Neural progenitor cell (in vitro differentiated cells): ENCODE data around the gene TENM3. TPM values are rescaled to one million over a fixed set of nuclear protein-coding genes. Genes with fewer than 3 reads are reported as not detected.

ENCODE experiments used
- DNase-seq: peaks from one replicate; pipeline ENCODE4 v3.0.0-alpha.2; 2016; ENCODE audit warnings: low spot score
- H2AFZ ChIP-seq: fragments of 200-600 bp; sonication (generic); replicated peaks from 2 replicates; pipeline ENCODE4 v1.6.1; 2016; ENCODE audit warnings: antibody characterized with exemption
- H3F3A ChIP-seq: fragments of 200-600 bp; sonication (generic); 2 replicates; pipeline ENCODE4 v1.6.1; 2016; ENCODE audit warnings: antibody characterized with exemption, low read depth
- H3K27ac ChIP-seq: fragments of 200-600 bp; sonication (generic); 2 replicates; pipeline ENCODE4 v1.5.1; 2016; ENCODE audit warnings: mild to moderate bottlenecking
- H3K27me3 ChIP-seq: fragments of 200-600 bp; sonication (generic); 2 replicates; pipeline ENCODE4 v1.6.1; 2016; ENCODE audit warnings: mild to moderate bottlenecking, moderate library complexity
- H3K36me3 ChIP-seq: fragments of 200-600 bp; sonication (generic); 2 replicates; pipeline ENCODE4 v1.5.1; 2016
- H3K4me1 ChIP-seq: fragments of 200-600 bp; sonication (generic); 2 replicates; pipeline ENCODE4 v1.6.1; 2016; ENCODE audit warnings: mixed run types
- H3K4me2 ChIP-seq: fragments of 200-600 bp; sonication (generic); 2 replicates; pipeline ENCODE4 v1.6.1; 2016
- H3K4me3 ChIP-seq: fragments of 200-600 bp; sonication (generic); 2 replicates; pipeline ENCODE4 v1.5.1; 2016
- H3K79me2 ChIP-seq: fragments of 200-600 bp; sonication (generic); 2 replicates; pipeline ENCODE4 v1.6.1; 2016; ENCODE audit warnings: low read depth
- H3K9ac ChIP-seq: fragments of 200-600 bp; sonication (generic); 2 replicates; pipeline ENCODE4 v1.6.1; 2016
- H3K9me3 ChIP-seq: fragments of 200-600 bp; sonication (generic); 2 replicates; pipeline ENCODE4 v1.5.1; 2016; ENCODE audit warnings: low read depth
- H4K20me1 ChIP-seq: fragments of 200-600 bp; sonication (generic); 2 replicates; pipeline ENCODE4 v1.6.1; 2016; ENCODE audit warnings: low read depth
- H3K27ac Mint-ChIP-seq: 3 replicates; pipeline ENCODE4 v1.8.0; 2021; ENCODE audit warnings: mixed read lengths
- H3K27me3 Mint-ChIP-seq: 2 replicates; pipeline ENCODE4 v1.8.0; 2022; ENCODE audit warnings: low read depth, mild to moderate bottlenecking, inconsistent platforms, moderate library complexity, mixed read lengths; ENCODE audit not compliant: insufficient read depth
- H3K36me3 Mint-ChIP-seq: 3 replicates; pipeline ENCODE4 v1.8.0; 2021; ENCODE audit warnings: mixed read lengths
- H3K4me1 Mint-ChIP-seq: 3 replicates; pipeline ENCODE4 v1.8.0; 2021; ENCODE audit warnings: mixed read lengths
- H3K4me3 Mint-ChIP-seq: 3 replicates; pipeline ENCODE4 v1.8.0; 2021; ENCODE audit warnings: mild to moderate bottlenecking, moderate library complexity, mixed read lengths
- H3K9me3 Mint-ChIP-seq: 3 replicates; pipeline ENCODE4 v1.8.0; 2020; ENCODE audit warnings: mixed read lengths
- EZH2 ChIP-seq: fragments of 200-600 bp; sonication (generic); IDR thresholded peaks from 2 replicates; pipeline ENCODE4 v1.6.1; 2017; ENCODE audit warnings: antibody characterized with exemption, mild to moderate bottlenecking, moderate library complexity
- EZH2phosphoT487 ChIP-seq: fragments of 200-600 bp; sonication (generic); IDR thresholded peaks from 2 replicates; pipeline ENCODE4 v1.6.1; 2017; ENCODE audit warnings: antibody characterized with exemption
- total RNA-seq: library from RNA; depleted of rRNA; stranded (reverse); fragments of >200 nt; gene quantifications from 2 replicates; pipeline ENCODE4 v1.2.3, GENCODE V29; 2015; ENCODE audit warnings: low replicate concordance
- TF ChIP-seq, protein P1 (sequence below): fragments of 200-600 bp; sonication (generic); IDR thresholded peaks from 2 replicates; pipeline ENCODE4 v1.5.1; 2017; ENCODE audit warnings: antibody characterized with exemption, mild to moderate bottlenecking

The TENM3 gene
- total RNA-seq, 1 donor from 2014 or later, result 78.7 TPM

DNA sequence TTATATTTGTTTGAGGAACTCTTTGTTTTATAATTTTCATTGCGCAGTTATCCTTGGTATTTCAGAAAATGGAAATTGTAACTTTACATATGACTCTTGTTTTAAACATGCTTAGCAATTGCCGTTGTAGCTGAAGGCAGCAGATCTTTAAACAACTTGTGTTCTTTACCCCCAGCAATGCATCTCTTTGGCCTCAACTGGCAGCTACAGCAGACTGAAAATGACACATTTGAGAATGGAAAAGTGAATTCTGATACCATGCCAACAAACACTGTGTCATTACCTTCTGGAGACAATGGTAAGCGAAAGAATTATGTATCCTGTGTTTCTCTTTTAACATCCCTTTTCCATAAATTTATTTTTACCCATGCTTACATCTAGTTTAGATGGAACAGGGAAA, 410.4 kb downstream of the TENM3 start:
- Histone ChIP-seq H3K27ac (no peak overlapping the region), H3K9ac (no peak overlapping the region), H4K20me1 (no peaks in the 10 kb centered on the region), H2AFZ (no peak overlapping the region), H3K4me3 (no peak overlapping the region), H3K79me2 (no peaks in the 10 kb centered on the region), H3K4me2 (no peak overlapping the region), H3F3A (no peaks in the 10 kb centered on the region), H3K9me3 (no peaks in the 10 kb centered on the region), H3K4me1 (no peaks in the 10 kb centered on the region), H3K36me3 (peaks cover 3% of the 10 kb centered on the region), H3K27me3 (no peaks in the 10 kb centered on the region)
- Mint-ChIP-seq H3K4me1 (no peaks in the 10 kb centered on the region), H3K4me3 (no peak overlapping the region), H3K36me3 (peaks cover 27% of the 10 kb centered on the region), H3K9me3 (no peaks in the 10 kb centered on the region), H3K27me3 (no peaks in the 10 kb centered on the region), H3K27ac (no peak overlapping the region)
- no peak for DNase-seq
- TF ChIP-seq, protein P1, sequence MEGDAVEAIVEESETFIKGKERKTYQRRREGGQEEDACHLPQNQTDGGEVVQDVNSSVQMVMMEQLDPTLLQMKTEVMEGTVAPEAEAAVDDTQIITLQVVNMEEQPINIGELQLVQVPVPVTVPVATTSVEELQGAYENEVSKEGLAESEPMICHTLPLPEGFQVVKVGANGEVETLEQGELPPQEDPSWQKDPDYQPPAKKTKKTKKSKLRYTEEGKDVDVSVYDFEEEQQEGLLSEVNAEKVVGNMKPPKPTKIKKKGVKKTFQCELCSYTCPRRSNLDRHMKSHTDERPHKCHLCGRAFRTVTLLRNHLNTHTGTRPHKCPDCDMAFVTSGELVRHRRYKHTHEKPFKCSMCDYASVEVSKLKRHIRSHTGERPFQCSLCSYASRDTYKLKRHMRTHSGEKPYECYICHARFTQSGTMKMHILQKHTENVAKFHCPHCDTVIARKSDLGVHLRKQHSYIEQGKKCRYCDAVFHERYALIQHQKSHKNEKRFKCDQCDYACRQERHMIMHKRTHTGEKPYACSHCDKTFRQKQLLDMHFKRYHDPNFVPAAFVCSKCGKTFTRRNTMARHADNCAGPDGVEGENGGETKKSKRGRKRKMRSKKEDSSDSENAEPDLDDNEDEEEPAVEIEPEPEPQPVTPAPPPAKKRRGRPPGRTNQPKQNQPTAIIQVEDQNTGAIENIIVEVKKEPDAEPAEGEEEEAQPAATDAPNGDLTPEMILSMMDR, result no peak
- TF ChIP-seq EZH2phosphoT487 (no peak), EZH2 (no peak)

DNA sequence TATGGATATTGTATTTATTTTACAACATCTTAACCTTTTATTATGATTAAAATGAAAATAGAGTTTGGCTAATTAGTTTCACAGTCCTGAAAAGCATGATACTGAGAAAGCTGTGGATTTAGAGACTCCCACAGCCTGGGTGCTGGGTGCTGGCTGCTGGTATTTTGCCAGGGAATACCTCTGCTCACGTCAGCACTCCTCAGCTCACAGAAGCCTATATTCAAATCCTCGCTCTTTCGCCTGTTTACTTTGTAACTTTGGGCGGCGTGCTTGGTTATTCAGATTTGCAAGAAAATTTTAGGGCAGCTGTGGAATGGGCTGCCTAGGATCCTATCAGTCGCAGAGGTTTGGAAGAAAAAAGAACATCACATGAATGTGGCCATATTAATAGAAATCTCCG, 412.1 kb downstream of the TENM3 start:
- H2AFZ ChIP-seq, result no peak overlapping the region
- H3K4me1 ChIP-seq, result peaks cover 3% of the 10 kb centered on the region
- no peak for DNase-seq
- no peak overlapping the region for H3K4me3 ChIP-seq
- no peak overlapping the region for H3K9ac ChIP-seq
- TF ChIP-seq, protein P1, result no peak
- TF ChIP-seq EZH2 (no peak), EZH2phosphoT487 (no peak)
- H3K36me3 ChIP-seq, result peaks cover 3% of the 10 kb centered on the region
- no peaks in the 10 kb centered on the region for H3K4me1 Mint-ChIP-seq
- H3K9me3 ChIP-seq, result no peaks in the 10 kb centered on the region
- H3K79me2 ChIP-seq, result no peaks in the 10 kb centered on the region
- peaks cover 23% of the 10 kb centered on the region for H3K36me3 Mint-ChIP-seq
- no peaks in the 10 kb centered on the region for H3K27me3 Mint-ChIP-seq
- H3F3A ChIP-seq, result no peaks in the 10 kb centered on the region
- H3K4me3 Mint-ChIP-seq, result no peak overlapping the region
- no peak overlapping the region for H3K4me2 ChIP-seq
- no peak overlapping the region for H3K27ac Mint-ChIP-seq
- peaks cover 3% of the 10 kb centered on the region for H4K20me1 ChIP-seq
- no peaks in the 10 kb centered on the region for H3K27me3 ChIP-seq
- H3K27ac ChIP-seq, result no peak overlapping the region
- no peaks in the 10 kb centered on the region for H3K9me3 Mint-ChIP-seq

DNA sequence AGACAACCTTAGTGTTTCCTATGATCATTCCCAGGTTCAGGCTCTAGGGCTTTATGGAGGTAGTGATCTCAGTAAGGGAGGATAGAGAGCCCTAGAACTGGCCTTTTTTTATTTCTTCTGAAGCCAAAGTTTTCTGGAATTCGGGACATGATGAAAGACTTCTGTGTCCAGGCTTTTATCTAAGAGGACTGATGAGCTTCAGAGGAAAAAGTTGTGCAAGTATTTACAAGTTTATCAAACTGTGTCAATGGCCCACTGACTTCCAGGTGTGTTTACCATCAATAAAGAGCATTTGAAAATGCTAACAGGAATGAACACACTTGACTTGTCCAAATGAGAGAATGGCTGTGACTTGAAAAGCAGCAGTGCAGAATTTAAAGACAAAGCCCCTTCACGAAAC, 419.3 kb downstream of the TENM3 start:
- Mint-ChIP-seq H3K27ac (no peak overlapping the region), H3K27me3 (peaks cover 4% of the 10 kb centered on the region), H3K36me3 (peaks cover 38% of the 10 kb centered on the region), H3K4me3 (no peak overlapping the region), H3K9me3 (peaks cover 20% of the 10 kb centered on the region), H3K4me1 (peaks cover 14% of the 10 kb centered on the region)
- Histone ChIP-seq H4K20me1 (peaks cover 23% of the 10 kb centered on the region), H3K9me3 (peaks cover 6% of the 10 kb centered on the region), H3K79me2 (no peaks in the 10 kb centered on the region), H3K4me2 (peak overlapping the region; percentile 56), H3K27me3 (no peaks in the 10 kb centered on the region), H3K4me1 (peaks cover 23% of the 10 kb centered on the region), H3K9ac (no peak overlapping the region), H3K4me3 (no peak overlapping the region), H3K27ac (peak overlapping the region; percentile 46), H2AFZ (no peak overlapping the region), H3F3A (peaks cover 18% of the 10 kb centered on the region), H3K36me3 (no peaks in the 10 kb centered on the region)
- no peak for DNase-seq
- TF ChIP-seq, protein P1, result no peak
- TF ChIP-seq EZH2phosphoT487 (no peak), EZH2 (no peak)
